Lung (tissue), 12 donors: ENCODE measurements around the gene DYRK3. TPM values are rescaled to one million over a fixed set of nuclear protein-coding genes. Genes with fewer than 3 reads are reported as not detected.
A peak's percentile ranks its signal among the peaks of the same experiment; 100 is the strongest.

Experiments
- ATAC-seq: fragments of 200-7000 bp; cut with Tn5 transposase; one replicate; pipeline ENCODE4 v1.9.1; 2020; ENCODE audit warnings: moderate number of reproducible peaks; ENCODE audit not compliant: insufficient read depth, low FRiP score
- DNase-seq, 3 donors: peaks; one replicate each; pipeline ENCODE4 v3.0.0-alpha.2; 2013 to 2017
- H3K27ac ChIP-seq, 2 donors: one replicate each; pipeline ENCODE4 v1.5.1; 2013; ENCODE audit warnings: mild to moderate bottlenecking in 2 of 2, moderate library complexity in 2 of 2, control low read depth in 1 of 2, inconsistent platforms in 1 of 2, low read depth in 1 of 2, low read length in 1 of 2
- H3K27me3 ChIP-seq, 3 donors: one replicate each; pipeline ENCODE4 v1.5.1; 2013; ENCODE audit warnings: low read length in 2 of 3; ENCODE audit not compliant: control insufficient read depth in 3 of 3, insufficient read depth in 3 of 3
- H3K36me3 ChIP-seq, 4 donors: one replicate each; pipeline ENCODE4 v1.5.1; 2013; ENCODE audit warnings: low read length in 4 of 4, mild to moderate bottlenecking in 1 of 4, moderate library complexity in 1 of 4; ENCODE audit not compliant: control insufficient read depth in 4 of 4, insufficient read depth in 4 of 4
- H3K4me1 ChIP-seq, 5 donors: one replicate each; pipeline ENCODE4 v1.5.1; 2013; ENCODE audit warnings: low read length in 5 of 5, mild to moderate bottlenecking in 2 of 5, moderate library complexity in 1 of 5; ENCODE audit not compliant: control insufficient read depth in 5 of 5, insufficient read depth in 5 of 5
- H3K4me3 ChIP-seq: one replicate; pipeline ENCODE4 v1.5.1; 2013; ENCODE audit warnings: mild to moderate bottlenecking, control low read depth, moderate library complexity
- H3K9ac ChIP-seq, 2 donors: one replicate each; pipeline ENCODE4 v1.5.1; 2013; ENCODE audit warnings: low read length in 2 of 2, control low read depth in 1 of 2; ENCODE audit not compliant: insufficient read depth in 1 of 2
- H3K9me3 ChIP-seq, 4 donors: one replicate each; pipeline ENCODE4 v1.5.1; 2013; ENCODE audit warnings: low read length in 3 of 4, mild to moderate bottlenecking in 1 of 4, moderate library complexity in 1 of 4; ENCODE audit not compliant: control insufficient read depth in 4 of 4, insufficient read depth in 3 of 4
- WGBS, 2 donors: extraction: QIAGEN DNeasy Blood & Tissue Kit; methylation state at CpG; one replicate each; pipeline ENCODE4 v1.1.7; 2013; 5-methylcytosine and 5-hydroxymethylcytosine counted together
- polyA plus RNA-seq, 2 donors: library from polyadenylated mRNA; stranded (reverse); fragments of 200-250 nt; gene quantifications; one replicate each; pipeline ENCODE4 v1.2.1, GENCODE V29; 2013
- total RNA-seq, 2 donors: library from RNA; depleted of rRNA in 1 of 2; stranded (reverse); fragments of >200 nt in 1 of 2; gene quantifications; one replicate each; pipeline ENCODE4 v1.2.1, GENCODE V29; 2014 to 2021
- TF ChIP-seq, protein P1 (sequence below): IDR thresholded peaks from 2 replicates; pipeline ENCODE4 v1.5.1; 2012; ENCODE audit warnings: mild to moderate bottlenecking; ENCODE audit errors: control extremely low read depth, extremely low read depth
- donor health status: control.
- donor health status: control.
- donor health status: Bipolar disorder and iron deficiency.
- donor health status: healthy.
- donor health status: DM: yes; HTN: yes; CAD: no.

The DYRK3 gene
- total and polyA plus RNA-seq, 4 donors, result 4.6 to 13.0 (median 8.8) TPM

DNA sequence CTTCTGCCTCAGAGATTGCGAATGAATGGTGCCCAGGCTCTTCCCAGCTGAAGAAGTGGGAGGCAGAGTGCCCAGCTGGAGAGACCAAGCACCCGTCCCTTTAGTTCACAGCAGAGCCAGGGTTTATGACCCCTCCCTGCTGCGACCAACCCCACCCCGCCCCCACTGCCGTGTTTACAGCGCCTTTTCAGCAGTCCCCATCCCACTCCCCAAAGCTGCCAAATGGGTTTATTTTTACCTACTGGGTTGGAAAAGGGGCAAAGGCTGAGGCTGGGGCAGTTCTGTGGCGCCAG lies 23.6 kb downstream of the DYRK3 start:
- WGBS, 2 donors, result 67 to 78% methylated on average over 7 of the region's 7 CpGs
- no peak overlapping the region for H3K9ac ChIP-seq
- ATAC-seq (no peak), DNase-seq (no peak)
- peak overlapping the region in 1 of 2 donors; percentile 89 for H3K27ac ChIP-seq
- H3K36me3 ChIP-seq, result no peaks in the 10 kb centered on the region
- TF ChIP-seq, protein P1, sequence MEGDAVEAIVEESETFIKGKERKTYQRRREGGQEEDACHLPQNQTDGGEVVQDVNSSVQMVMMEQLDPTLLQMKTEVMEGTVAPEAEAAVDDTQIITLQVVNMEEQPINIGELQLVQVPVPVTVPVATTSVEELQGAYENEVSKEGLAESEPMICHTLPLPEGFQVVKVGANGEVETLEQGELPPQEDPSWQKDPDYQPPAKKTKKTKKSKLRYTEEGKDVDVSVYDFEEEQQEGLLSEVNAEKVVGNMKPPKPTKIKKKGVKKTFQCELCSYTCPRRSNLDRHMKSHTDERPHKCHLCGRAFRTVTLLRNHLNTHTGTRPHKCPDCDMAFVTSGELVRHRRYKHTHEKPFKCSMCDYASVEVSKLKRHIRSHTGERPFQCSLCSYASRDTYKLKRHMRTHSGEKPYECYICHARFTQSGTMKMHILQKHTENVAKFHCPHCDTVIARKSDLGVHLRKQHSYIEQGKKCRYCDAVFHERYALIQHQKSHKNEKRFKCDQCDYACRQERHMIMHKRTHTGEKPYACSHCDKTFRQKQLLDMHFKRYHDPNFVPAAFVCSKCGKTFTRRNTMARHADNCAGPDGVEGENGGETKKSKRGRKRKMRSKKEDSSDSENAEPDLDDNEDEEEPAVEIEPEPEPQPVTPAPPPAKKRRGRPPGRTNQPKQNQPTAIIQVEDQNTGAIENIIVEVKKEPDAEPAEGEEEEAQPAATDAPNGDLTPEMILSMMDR, result no peak
- H3K4me3 ChIP-seq, result no peak overlapping the region
- no peaks in the 10 kb centered on the region for H3K9me3 ChIP-seq
- H3K4me1 ChIP-seq, result peaks cover 0 to 34% (median 9%) of the 10 kb centered on the region in 5 donors
- H3K27me3 ChIP-seq, result peaks cover 0 to 18% (median 0%) of the 10 kb centered on the region in 3 donors

DNA sequence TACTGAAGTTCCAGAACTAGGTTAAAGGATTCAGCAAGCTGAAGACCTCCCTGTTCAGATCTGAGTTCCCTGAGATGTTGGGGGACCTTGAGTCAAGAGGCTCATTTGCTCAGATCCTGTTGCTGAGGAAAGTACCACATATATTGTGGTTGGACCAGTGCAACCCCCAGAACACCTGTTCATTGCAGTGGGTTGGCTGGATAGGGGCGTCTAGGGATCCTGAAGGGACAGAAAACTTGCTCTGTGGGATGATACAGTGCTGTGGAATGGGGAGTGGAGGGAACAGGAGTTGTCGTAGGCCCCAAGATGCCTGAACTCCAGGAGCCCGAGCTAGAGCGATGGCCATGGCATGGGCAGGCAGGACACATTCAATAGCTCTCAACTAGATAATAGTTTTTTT lies 24.8 kb downstream of the DYRK3 start:
- no peaks in the 10 kb centered on the region for H3K9me3 ChIP-seq
- no peak overlapping the region for H3K9ac ChIP-seq
- 93 to 95% methylated on average over 4 of the region's 4 CpGs for WGBS, 2 donors
- ATAC-seq, result no peak
- peak overlapping the region in 1 of 2 donors; percentile 89 for H3K27ac ChIP-seq
- no peak for DNase-seq
- H3K36me3 ChIP-seq, result no peaks in the 10 kb centered on the region
- no peak overlapping the region for H3K4me3 ChIP-seq
- H3K4me1 ChIP-seq, result peaks cover 0 to 24% (median 9%) of the 10 kb centered on the region in 5 donors
- H3K27me3 ChIP-seq, result peaks cover 0 to 18% (median 0%) of the 10 kb centered on the region in 3 donors
- TF ChIP-seq, protein P1, result no peak

DNA sequence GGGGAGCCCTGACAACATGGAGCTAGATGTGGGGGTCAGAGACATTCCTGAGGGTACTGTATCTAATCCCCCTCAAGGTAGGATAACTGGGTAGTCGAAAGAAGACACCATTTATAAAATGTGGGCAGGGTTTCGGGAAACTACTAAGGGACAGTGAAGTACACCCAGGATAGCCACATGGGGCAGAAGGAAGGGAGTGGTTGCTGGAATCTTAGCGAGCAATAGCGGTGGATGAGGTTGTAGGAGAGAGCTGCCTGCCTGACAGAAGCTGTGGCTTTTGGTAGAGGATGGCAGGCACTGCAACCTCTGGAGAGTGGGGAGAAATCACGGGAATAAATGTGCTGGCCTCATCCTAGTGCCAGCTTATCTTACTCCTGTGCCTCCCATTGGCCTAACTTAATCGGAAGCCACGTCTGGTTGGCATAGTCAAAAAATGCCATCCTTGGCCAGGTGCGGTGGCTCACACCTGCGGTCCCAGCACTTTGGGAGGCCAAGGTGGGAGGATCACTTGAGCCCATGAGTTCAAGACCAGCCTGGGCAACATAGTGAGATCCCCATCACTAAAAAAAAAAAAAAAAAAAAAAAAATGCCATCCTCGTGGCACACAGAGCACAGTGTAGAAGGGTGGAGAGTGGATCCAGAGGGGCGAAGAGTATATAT lies 26.0 kb downstream of the DYRK3 start:
- peaks cover 0 to 20% (median 9%) of the 10 kb centered on the region in 5 donors for H3K4me1 ChIP-seq
- ATAC-seq (no peak), DNase-seq (no peak)
- TF ChIP-seq, protein P1, result no peak
- no peak overlapping the region for H3K4me3 ChIP-seq
- H3K36me3 ChIP-seq, result no peaks in the 10 kb centered on the region
- no peaks in the 10 kb centered on the region for H3K9me3 ChIP-seq
- H3K27ac ChIP-seq, result peak overlapping the region in 1 of 2 donors; percentile 3
- H3K27me3 ChIP-seq, result peaks cover 0 to 18% (median 0%) of the 10 kb centered on the region in 3 donors
- no peak overlapping the region for H3K9ac ChIP-seq
- 93 to 94% methylated on average over 11 of the region's 11 CpGs for WGBS, 2 donors
